Myocyte (in vitro differentiated cells): ENCODE results near the gene ANO8. TPM values are rescaled to one million over a fixed set of nuclear protein-coding genes. Genes with fewer than 3 reads are reported as not detected.
"Not testable (repeated sequence)": the region's sequence is repeated elsewhere in the genome, so short reads cannot be mapped to it uniquely, and the experiment has no call there.

Experiments
- DNase-seq: peaks from one replicate; pipeline ENCODE4 v3.0.0-alpha.2; 2012; ENCODE audit warnings: low read depth
- total RNA-seq: library from RNA; depleted of rRNA; stranded (reverse); fragments of >200 nt; gene quantifications from 2 replicates; pipeline ENCODE4 v1.2.3, GENCODE V29; 2014

Gene ANO8
- total RNA-seq, 1 donor from 2014 or later, result 8.3 TPM

DNA sequence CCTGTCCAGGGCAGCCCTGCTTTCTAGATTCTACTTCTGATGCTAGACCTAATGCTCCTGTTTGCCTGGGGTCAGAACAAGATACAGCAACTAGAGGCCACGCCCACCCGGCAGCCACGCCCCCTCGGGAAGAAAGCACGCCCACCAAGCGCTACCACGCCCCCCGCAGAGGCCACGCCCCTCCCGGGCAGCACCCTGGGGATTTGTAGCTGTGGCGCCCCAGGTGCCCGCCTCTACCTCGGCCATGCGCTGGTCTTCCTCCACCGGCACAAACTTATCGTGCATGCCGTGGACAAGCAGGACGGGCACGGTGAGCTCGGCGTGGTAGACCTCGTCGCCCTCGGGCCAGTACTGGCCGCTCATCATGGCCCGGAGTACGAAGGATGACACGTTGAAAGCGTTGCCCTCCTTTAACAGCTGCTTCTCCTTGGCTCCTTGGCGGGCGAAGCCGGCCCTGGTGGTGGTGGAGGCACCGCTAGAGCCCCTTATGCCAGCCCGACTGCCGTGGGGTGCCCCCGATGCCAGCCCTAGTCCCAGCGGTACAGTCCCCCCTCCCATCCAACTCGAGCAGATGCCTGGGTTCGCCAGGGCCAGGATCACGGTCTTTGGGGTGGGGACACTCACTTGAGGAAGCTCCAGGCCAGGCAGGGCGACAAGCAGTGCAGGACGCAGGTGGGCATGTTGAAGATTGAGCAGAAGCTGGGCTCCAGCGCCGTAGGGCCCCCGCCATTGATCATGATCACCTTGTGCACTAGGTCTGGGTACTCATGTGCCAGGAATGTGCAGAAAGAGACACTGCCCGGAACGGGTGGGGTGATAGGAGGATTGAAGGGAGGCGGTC is 40.4 kb downstream of the ANO8 start:
- DNase-seq, result no peak

- DNase-seq, result no peak
Observed at GRCh38 chr19:17293605-17294004, 41.0 kb downstream of the ANO8 start.

- DNase-seq, result no peak
Observed at GRCh38 chr19:17292301-17293074, 42.2 kb downstream of the ANO8 start.

GRCh38 chr19:17289489-17289888 is 45.2 kb downstream of the ANO8 start:
- peak; percentile 49 for DNase-seq

DNA sequence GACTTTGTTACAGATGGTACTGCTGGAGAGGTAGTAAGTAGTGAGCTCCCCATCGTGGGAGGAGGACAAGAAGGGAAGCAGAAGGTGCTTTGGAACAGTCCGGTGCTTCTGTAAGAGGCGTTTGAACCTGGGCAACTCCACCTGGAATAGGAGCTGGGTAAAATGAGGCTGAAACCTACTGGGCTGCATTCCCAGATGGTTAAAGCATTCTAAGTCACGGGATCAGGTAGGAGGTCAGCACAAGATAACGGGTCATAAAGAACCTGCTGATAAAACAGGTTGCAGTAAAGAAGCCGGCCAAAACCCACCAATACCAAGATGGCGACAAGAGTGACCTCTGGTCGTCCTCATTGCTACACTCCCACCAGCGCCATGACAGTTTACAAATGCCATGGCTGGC is 47.9 kb downstream of the ANO8 start:
- no peak for DNase-seq

GRCh38 chr19:17286263-17286662 is 48.4 kb downstream of the ANO8 start:
- DNase-seq, result no peak

- DNase-seq, result no peak
Observed at GRCh38 chr19:17285415-17286135, 49.1 kb downstream of the ANO8 start.

DNA sequence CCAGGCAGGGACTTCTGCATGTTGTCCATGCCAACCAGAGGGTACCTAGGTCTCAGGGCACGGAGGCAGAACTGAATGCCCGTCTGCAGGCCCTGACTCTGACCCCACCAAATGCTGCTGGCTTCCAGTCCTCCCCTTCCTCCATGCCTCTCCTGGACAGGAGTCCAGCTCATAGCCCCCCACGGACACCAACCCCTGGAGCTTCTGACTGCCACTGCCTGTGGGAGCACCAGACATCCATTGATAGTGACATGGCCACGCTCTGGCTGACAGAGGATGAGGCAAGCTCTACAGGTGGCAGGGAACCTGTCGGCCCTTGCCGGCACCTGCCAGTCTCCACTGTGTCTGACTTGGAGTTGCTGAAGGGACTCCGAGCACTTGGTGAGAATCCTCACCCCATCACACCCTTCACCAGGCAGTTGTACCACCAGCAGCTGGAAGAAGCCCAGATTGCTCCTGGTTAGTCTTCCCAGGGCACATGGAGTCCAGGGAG is 51.1 kb downstream of the ANO8 start:
- no peak for DNase-seq

- peak; percentile 74 for DNase-seq
Observed at GRCh38 chr19:17282488-17283125, 52.0 kb downstream of the ANO8 start.

- DNase-seq, result no peak
Observed at GRCh38 chr19:17281391-17282304, 53.0 kb downstream of the ANO8 start, which contains the start of gene ANKLE1. Gene ANKLE1, plus strand, starts transcription at chr19:17281901. Its CDS starts 20 bp downstream, at chr19:17281921.

DNA sequence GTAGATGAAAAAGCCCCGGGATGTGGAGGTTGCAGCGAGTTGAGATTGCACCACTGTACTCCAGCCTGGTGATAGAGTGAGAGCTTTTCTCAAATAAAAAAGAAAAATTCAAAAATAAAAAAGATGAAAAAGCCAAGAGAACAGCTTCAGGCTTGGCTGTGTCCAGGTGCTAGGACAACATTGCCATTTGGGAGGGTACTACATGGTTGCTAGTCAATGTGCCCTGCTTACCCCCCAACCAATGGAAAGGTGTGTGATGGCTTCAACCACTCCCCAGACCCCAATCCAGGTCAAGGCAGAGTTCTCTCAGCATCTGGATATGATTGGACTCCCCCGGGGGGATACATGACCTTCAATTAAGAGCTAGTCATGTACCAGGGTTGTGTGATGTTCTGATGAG is 55.2 kb downstream of the ANO8 start:
- DNase-seq, result no peak

DNA sequence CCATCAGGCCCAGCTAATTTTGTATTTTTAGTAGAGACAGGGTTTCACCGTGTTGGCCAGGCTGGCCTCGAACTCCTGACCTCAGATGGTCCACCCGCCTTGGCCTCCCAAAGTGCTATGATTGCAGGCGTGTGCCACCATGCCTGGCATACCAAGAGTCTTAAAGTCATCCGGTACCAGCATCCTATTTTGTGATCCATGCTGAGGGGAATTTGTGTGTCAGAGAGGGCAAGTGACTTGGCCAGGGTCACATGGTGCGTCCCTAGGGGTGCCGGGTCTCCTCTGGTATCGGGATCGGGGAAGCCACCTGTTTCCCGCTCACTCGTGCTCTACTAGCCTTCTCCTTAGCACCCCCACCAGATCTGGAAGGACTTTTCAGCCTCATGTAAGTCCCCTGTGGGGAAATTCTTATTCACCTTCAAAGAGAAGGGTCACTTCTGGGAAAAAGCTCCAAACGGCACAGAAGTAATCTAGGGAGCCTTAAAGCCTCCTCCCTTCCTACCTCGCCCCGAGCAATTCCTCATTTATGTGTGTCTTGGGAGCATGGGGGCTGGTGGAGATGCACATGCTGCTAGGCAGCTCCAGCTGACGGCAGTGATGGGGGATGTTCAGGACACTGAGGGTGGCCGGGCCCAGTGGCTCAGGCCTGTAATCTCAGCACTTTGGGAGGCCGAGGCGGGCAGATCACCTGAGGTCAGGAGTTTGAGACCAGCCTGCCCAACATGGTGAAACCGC is 59.0 kb downstream of the ANO8 start:
- DNase-seq, result no peak

DNA sequence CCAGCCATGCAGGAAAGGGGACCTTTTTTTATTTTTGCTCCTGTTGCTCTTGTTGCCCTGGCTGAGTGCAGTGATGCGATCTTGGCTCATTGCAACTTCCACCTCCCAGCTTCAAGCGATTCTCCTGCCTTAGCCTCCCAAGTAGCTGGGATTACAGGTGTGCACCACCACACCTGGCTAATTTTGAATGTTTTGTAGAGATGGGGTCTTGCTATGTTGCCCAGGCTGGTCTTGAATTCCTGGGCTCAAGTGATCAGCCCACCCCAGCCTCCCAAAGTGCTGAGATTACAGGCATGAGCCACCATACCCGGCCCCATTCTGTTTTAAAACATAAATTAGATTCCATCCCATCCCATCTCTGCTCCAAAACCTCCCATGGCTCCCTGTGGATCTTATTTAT is 59.8 kb downstream of the ANO8 start:
- not testable (repeated sequence) for DNase-seq

Other genes starting within 250 kb of the ANO8 start
- 23.1 and 23.5 TPM in 2 replicates for gene USE1, start 119.5 kb downstream of the ANO8 start, total RNA-seq
- 4.3 and 7.0 TPM in 2 replicates for gene OCEL1, start 108.6 kb downstream of the ANO8 start, total RNA-seq
- 103 and 104 TPM in 2 replicates for gene NR2F6, start 88.9 kb downstream of the ANO8 start, total RNA-seq
- gene USHBP1, start 70.1 kb downstream of the ANO8 start, total RNA-seq, result not detected in 2 replicates
- 89.3 and 122 TPM in 2 replicates for gene BABAM1, start 67.4 kb downstream of the ANO8 start, total RNA-seq
- gene ANKLE1, start 53.0 kb downstream of the ANO8 start, total RNA-seq, result 0.27 and 0.36 TPM in 2 replicates
- 24.0 and 24.8 TPM in 2 replicates for gene ABHD8, start 31.4 kb downstream of the ANO8 start, total RNA-seq
- gene MRPL34, start 29.0 kb downstream of the ANO8 start, total RNA-seq, result 55.7 and 87.2 TPM in 2 replicates
- 26.2 and 34.5 TPM in 2 replicates for gene DDA1, start 25.3 kb downstream of the ANO8 start, total RNA-seq
- 19.3 and 20.2 TPM in 2 replicates for gene GTPBP3, start 2.7 kb upstream of the ANO8 start, total RNA-seq
- gene PLVAP, start 42.5 kb upstream of the ANO8 start, total RNA-seq, result 0.43 TPM in 1 of 2 replicates, not detected in the other
- gene CCDC194, start 59.3 kb upstream of the ANO8 start, total RNA-seq, result not detected in 2 replicates
- 0.57 and 0.62 TPM in 2 replicates for gene BST2, start 70.8 kb upstream of the ANO8 start, total RNA-seq
- gene MVB12A, start 85.2 kb upstream of the ANO8 start, total RNA-seq, result 53.3 and 71.6 TPM in 2 replicates
- gene TMEM221, start 113.8 kb upstream of the ANO8 start, total RNA-seq, result 0.31 and 2.6 TPM in 2 replicates
- not detected in 2 replicates for gene NXNL1, start 126.1 kb upstream of the ANO8 start, total RNA-seq
- 35.8 and 41.3 TPM in 2 replicates for gene SLC27A1, start 135.7 kb upstream of the ANO8 start, total RNA-seq
- gene PGLS, start 176.8 kb upstream of the ANO8 start, total RNA-seq, result 60.5 and 75.0 TPM in 2 replicates
- 83.4 and 92.8 TPM in 2 replicates for gene COLGALT1, start 220.8 kb upstream of the ANO8 start, total RNA-seq